Neural progenitor cell (in vitro differentiated cells): ENCODE results near the gene TCF4. TPM values are rescaled to one million over a fixed set of nuclear protein-coding genes. Genes with fewer than 3 reads are reported as not detected.

Experiments used
- DNase-seq: peaks from one replicate; pipeline ENCODE4 v3.0.0-alpha.2; 2016; ENCODE audit warnings: low spot score
- H2AFZ ChIP-seq: fragments of 200-600 bp; sonication (generic); replicated peaks from 2 replicates; pipeline ENCODE4 v1.6.1; 2016; ENCODE audit warnings: antibody characterized with exemption
- H3F3A ChIP-seq: fragments of 200-600 bp; sonication (generic); 2 replicates; pipeline ENCODE4 v1.6.1; 2016; ENCODE audit warnings: antibody characterized with exemption, low read depth
- H3K27ac ChIP-seq: fragments of 200-600 bp; sonication (generic); 2 replicates; pipeline ENCODE4 v1.5.1; 2016; ENCODE audit warnings: mild to moderate bottlenecking
- H3K27me3 ChIP-seq: fragments of 200-600 bp; sonication (generic); 2 replicates; pipeline ENCODE4 v1.6.1; 2016; ENCODE audit warnings: mild to moderate bottlenecking, moderate library complexity
- H3K36me3 ChIP-seq: fragments of 200-600 bp; sonication (generic); 2 replicates; pipeline ENCODE4 v1.5.1; 2016
- H3K4me1 ChIP-seq: fragments of 200-600 bp; sonication (generic); 2 replicates; pipeline ENCODE4 v1.6.1; 2016; ENCODE audit warnings: mixed run types
- H3K4me2 ChIP-seq: fragments of 200-600 bp; sonication (generic); 2 replicates; pipeline ENCODE4 v1.6.1; 2016
- H3K4me3 ChIP-seq: fragments of 200-600 bp; sonication (generic); 2 replicates; pipeline ENCODE4 v1.5.1; 2016
- H3K79me2 ChIP-seq: fragments of 200-600 bp; sonication (generic); 2 replicates; pipeline ENCODE4 v1.6.1; 2016; ENCODE audit warnings: low read depth
- H3K9ac ChIP-seq: fragments of 200-600 bp; sonication (generic); 2 replicates; pipeline ENCODE4 v1.6.1; 2016
- H3K9me3 ChIP-seq: fragments of 200-600 bp; sonication (generic); 2 replicates; pipeline ENCODE4 v1.5.1; 2016; ENCODE audit warnings: low read depth
- H4K20me1 ChIP-seq: fragments of 200-600 bp; sonication (generic); 2 replicates; pipeline ENCODE4 v1.6.1; 2016; ENCODE audit warnings: low read depth
- H3K27ac Mint-ChIP-seq: 3 replicates; pipeline ENCODE4 v1.8.0; 2021; ENCODE audit warnings: mixed read lengths
- H3K27me3 Mint-ChIP-seq: 2 replicates; pipeline ENCODE4 v1.8.0; 2022; ENCODE audit warnings: low read depth, mild to moderate bottlenecking, inconsistent platforms, moderate library complexity, mixed read lengths; ENCODE audit not compliant: insufficient read depth
- H3K36me3 Mint-ChIP-seq: 3 replicates; pipeline ENCODE4 v1.8.0; 2021; ENCODE audit warnings: mixed read lengths
- H3K4me1 Mint-ChIP-seq: 3 replicates; pipeline ENCODE4 v1.8.0; 2021; ENCODE audit warnings: mixed read lengths
- H3K4me3 Mint-ChIP-seq: 3 replicates; pipeline ENCODE4 v1.8.0; 2021; ENCODE audit warnings: mild to moderate bottlenecking, moderate library complexity, mixed read lengths
- H3K9me3 Mint-ChIP-seq: 3 replicates; pipeline ENCODE4 v1.8.0; 2020; ENCODE audit warnings: mixed read lengths
- CTCF ChIP-seq: fragments of 200-600 bp; sonication (generic); IDR thresholded peaks from 2 replicates; pipeline ENCODE4 v1.5.1; 2017; ENCODE audit warnings: antibody characterized with exemption, mild to moderate bottlenecking
- EZH2 ChIP-seq: fragments of 200-600 bp; sonication (generic); IDR thresholded peaks from 2 replicates; pipeline ENCODE4 v1.6.1; 2017; ENCODE audit warnings: antibody characterized with exemption, mild to moderate bottlenecking, moderate library complexity
- EZH2phosphoT487 ChIP-seq: fragments of 200-600 bp; sonication (generic); IDR thresholded peaks from 2 replicates; pipeline ENCODE4 v1.6.1; 2017; ENCODE audit warnings: antibody characterized with exemption
- total RNA-seq: library from RNA; depleted of rRNA; stranded (reverse); fragments of >200 nt; gene quantifications from 2 replicates; pipeline ENCODE4 v1.2.3, GENCODE V29; 2015; ENCODE audit warnings: low replicate concordance

Gene TCF4
- total RNA-seq, 1 donor from 2014 or later, result 161 TPM

- no peak overlapping the region for H2AFZ ChIP-seq
- DNase-seq, result peak; percentile 68
- no peaks in the 10 kb centered on the region for H3K9me3 ChIP-seq
- H3K27me3 Mint-ChIP-seq, result peaks cover 3% of the 10 kb centered on the region
- peaks cover 32% of the 10 kb centered on the region for H3K4me1 ChIP-seq
- H3K79me2 ChIP-seq, result peaks cover 97% of the 10 kb centered on the region
- no peaks in the 10 kb centered on the region for H3K36me3 ChIP-seq
- peaks cover 84% of the 10 kb centered on the region for H4K20me1 ChIP-seq
- H3F3A ChIP-seq, result peaks cover 12% of the 10 kb centered on the region
- peaks cover 17% of the 10 kb centered on the region for H3K9me3 Mint-ChIP-seq
- no peak overlapping the region for H3K4me3 ChIP-seq
- TF ChIP-seq EZH2phosphoT487, result no peak
- no peak for TF ChIP-seq CTCF
- TF ChIP-seq EZH2, result no peak
- H3K27ac Mint-ChIP-seq, result peak overlapping the region; percentile 97
- peak overlapping the region; percentile 63 for H3K4me2 ChIP-seq
- peak overlapping the region; percentile 69 for H3K4me3 Mint-ChIP-seq
- no peaks in the 10 kb centered on the region for H3K27me3 ChIP-seq
- no peak overlapping the region for H3K9ac ChIP-seq
- peaks cover 24% of the 10 kb centered on the region for H3K36me3 Mint-ChIP-seq
- peak overlapping the region; percentile 83 for H3K27ac ChIP-seq
- peaks cover 45% of the 10 kb centered on the region for H3K4me1 Mint-ChIP-seq
Observed at GRCh38 chr18:55501579-55501978, 86.4 kb downstream of the TCF4 start.

GRCh38 chr18:55500316-55501086 lies 87.5 kb downstream of the TCF4 start:
- H3K27ac Mint-ChIP-seq, result no peak overlapping the region
- H3K36me3 Mint-ChIP-seq, result peaks cover 24% of the 10 kb centered on the region
- peak overlapping the region; percentile 63 for H3K4me2 ChIP-seq
- H3K9ac ChIP-seq, result no peak overlapping the region
- TF ChIP-seq CTCF (no peak), EZH2 (no peak), EZH2phosphoT487 (no peak)
- H3K9me3 Mint-ChIP-seq, result peaks cover 17% of the 10 kb centered on the region
- H3K4me1 ChIP-seq, result peaks cover 37% of the 10 kb centered on the region
- no peaks in the 10 kb centered on the region for H3K36me3 ChIP-seq
- H3K27me3 Mint-ChIP-seq, result peaks cover 3% of the 10 kb centered on the region
- no peak for DNase-seq
- no peak overlapping the region for H2AFZ ChIP-seq
- no peak overlapping the region for H3K4me3 ChIP-seq
- H3K9me3 ChIP-seq, result no peaks in the 10 kb centered on the region
- peaks cover 94% of the 10 kb centered on the region for H4K20me1 ChIP-seq
- no peak overlapping the region for H3K27ac ChIP-seq
- H3K4me1 Mint-ChIP-seq, result peaks cover 54% of the 10 kb centered on the region
- no peak overlapping the region for H3K4me3 Mint-ChIP-seq
- H3K27me3 ChIP-seq, result no peaks in the 10 kb centered on the region
- H3F3A ChIP-seq, result peaks cover 12% of the 10 kb centered on the region
- H3K79me2 ChIP-seq, result peaks cover 98% of the 10 kb centered on the region

- Histone ChIP-seq H3K9ac (no peak overlapping the region), H2AFZ (no peak overlapping the region), H3K79me2 (peaks cover 100% of the 10 kb centered on the region), H3K4me3 (no peak overlapping the region), H3K9me3 (no peaks in the 10 kb centered on the region), H3K27me3 (no peaks in the 10 kb centered on the region), H4K20me1 (peaks cover 99% of the 10 kb centered on the region), H3K4me2 (no peak overlapping the region), H3F3A (peaks cover 12% of the 10 kb centered on the region), H3K4me1 (peaks cover 47% of the 10 kb centered on the region), H3K36me3 (no peaks in the 10 kb centered on the region), H3K27ac (no peak overlapping the region)
- H3K36me3 Mint-ChIP-seq, result peaks cover 18% of the 10 kb centered on the region
- H3K27me3 Mint-ChIP-seq, result peaks cover 3% of the 10 kb centered on the region
- peaks cover 62% of the 10 kb centered on the region for H3K4me1 Mint-ChIP-seq
- TF ChIP-seq EZH2 (no peak), EZH2phosphoT487 (no peak), CTCF (no peak)
- peaks cover 12% of the 10 kb centered on the region for H3K9me3 Mint-ChIP-seq
- H3K4me3 Mint-ChIP-seq, result no peak overlapping the region
- no peak for DNase-seq
- H3K27ac Mint-ChIP-seq, result no peak overlapping the region
Observed at GRCh38 chr18:55499526-55499925, 88.5 kb downstream of the TCF4 start.
